Measurements from ENCODE around the gene LHFPL3. TPM values are rescaled to one million over a fixed set of nuclear protein-coding genes. Genes with fewer than 3 reads are reported as not detected.

Gene LHFPL3
- total RNA-seq, 1 donor from 2014 or later: not detected

DNA sequence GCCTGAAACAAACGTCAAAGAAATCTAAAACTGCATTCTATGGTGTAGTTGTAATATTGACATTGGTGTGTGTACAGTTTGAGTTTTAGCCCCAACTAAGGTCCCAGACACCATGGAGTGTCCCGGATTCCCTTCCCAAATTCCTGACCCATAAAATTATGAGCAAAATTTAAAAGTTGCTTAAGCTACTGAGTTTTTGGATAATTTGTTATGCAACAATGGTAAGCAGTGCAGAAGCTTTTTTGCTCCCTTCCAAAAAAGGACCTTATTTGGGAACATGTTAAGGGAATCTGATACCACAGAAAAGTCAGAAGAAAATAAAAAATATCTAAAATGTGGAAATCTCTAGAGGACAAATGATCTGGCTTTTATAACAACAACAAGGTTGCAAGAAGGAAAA is 622.4 kb downstream of the LHFPL3 start:
- Mint-ChIP-seq H3K4me3 (ENCODE audit: low read depth) (no peak overlapping the region), H3K27me3 (no peaks in the 10 kb centered on the region), H3K9me3 (ENCODE audit: low read depth) (no peaks in the 10 kb centered on the region), H3K27ac (no peak overlapping the region), H3K36me3 (ENCODE audit: insufficient read depth) (no peaks in the 10 kb centered on the region), H3K4me1 (ENCODE audit: low read depth) (peaks cover 3% of the 10 kb centered on the region)
- TF ChIP-seq, protein P1, sequence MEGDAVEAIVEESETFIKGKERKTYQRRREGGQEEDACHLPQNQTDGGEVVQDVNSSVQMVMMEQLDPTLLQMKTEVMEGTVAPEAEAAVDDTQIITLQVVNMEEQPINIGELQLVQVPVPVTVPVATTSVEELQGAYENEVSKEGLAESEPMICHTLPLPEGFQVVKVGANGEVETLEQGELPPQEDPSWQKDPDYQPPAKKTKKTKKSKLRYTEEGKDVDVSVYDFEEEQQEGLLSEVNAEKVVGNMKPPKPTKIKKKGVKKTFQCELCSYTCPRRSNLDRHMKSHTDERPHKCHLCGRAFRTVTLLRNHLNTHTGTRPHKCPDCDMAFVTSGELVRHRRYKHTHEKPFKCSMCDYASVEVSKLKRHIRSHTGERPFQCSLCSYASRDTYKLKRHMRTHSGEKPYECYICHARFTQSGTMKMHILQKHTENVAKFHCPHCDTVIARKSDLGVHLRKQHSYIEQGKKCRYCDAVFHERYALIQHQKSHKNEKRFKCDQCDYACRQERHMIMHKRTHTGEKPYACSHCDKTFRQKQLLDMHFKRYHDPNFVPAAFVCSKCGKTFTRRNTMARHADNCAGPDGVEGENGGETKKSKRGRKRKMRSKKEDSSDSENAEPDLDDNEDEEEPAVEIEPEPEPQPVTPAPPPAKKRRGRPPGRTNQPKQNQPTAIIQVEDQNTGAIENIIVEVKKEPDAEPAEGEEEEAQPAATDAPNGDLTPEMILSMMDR (IDR thresholded peaks at IDR 0.05; ENCODE audit: unreplicated experiment): no peak
- DNase-seq (ENCODE audit: low spot score, unreplicated experiment): no peak

DNA sequence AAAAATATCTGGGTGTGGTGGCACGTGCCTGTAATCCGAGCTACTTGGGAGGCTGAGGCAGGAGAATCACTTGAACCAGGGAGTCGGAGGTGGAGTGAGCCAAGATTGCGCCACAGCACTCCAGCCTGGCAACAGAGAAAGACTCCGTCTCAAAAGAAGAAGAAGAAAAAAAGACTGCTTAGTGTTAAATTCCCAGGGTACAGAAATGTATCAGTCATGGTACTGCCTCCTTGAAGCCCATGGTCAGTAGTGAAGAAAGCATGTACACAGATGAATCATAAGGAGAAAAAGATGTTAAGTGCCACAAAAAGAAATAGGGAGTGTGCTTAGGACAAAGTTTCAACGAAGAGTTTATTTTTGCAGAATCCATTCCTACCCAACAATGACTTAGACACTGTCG is 623.1 kb downstream of the LHFPL3 start:
- TF ChIP-seq, protein P1 (IDR thresholded peaks at IDR 0.05; ENCODE audit: unreplicated experiment): no peak
- Mint-ChIP-seq H3K36me3 (ENCODE audit: insufficient read depth) (no peaks in the 10 kb centered on the region), H3K27ac (no peak overlapping the region), H3K9me3 (ENCODE audit: low read depth) (no peaks in the 10 kb centered on the region), H3K4me3 (ENCODE audit: low read depth) (no peak overlapping the region), H3K27me3 (no peaks in the 10 kb centered on the region), H3K4me1 (ENCODE audit: low read depth) (peaks cover 3% of the 10 kb centered on the region)
- no peak for DNase-seq (ENCODE audit: low spot score, unreplicated experiment)

DNA sequence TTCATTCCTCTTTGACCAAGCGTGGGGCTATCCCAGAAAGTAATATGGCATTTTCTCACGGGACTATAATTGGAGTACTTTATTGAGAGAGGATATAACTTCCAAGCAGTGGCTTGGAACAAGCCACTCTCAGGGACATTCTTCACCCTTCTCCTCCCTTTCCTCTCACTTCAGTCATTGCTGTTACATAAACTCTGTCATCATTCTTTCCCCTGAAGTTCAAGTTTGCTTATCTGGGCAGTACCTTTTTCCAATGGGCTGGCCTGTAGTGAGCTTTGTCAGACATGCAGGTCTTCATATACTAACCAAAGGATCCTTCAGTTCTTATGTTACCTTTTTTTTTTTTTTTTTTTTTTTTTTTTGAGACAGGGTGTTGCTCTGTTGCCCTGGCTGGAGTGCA is 626.9 kb downstream of the LHFPL3 start:
- no peaks in the 10 kb centered on the region for H3K36me3 Mint-ChIP-seq (ENCODE audit: insufficient read depth)
- no peaks in the 10 kb centered on the region for H3K27me3 Mint-ChIP-seq
- DNase-seq (ENCODE audit: low spot score, unreplicated experiment): no peak
- H3K27ac Mint-ChIP-seq: no peak overlapping the region
- TF ChIP-seq, protein P1 (IDR thresholded peaks at IDR 0.05; ENCODE audit: unreplicated experiment): no peak
- H3K9me3 Mint-ChIP-seq (ENCODE audit: low read depth): no peaks in the 10 kb centered on the region
- H3K4me1 Mint-ChIP-seq (ENCODE audit: low read depth): peaks cover 8% of the 10 kb centered on the region
- H3K4me3 Mint-ChIP-seq (ENCODE audit: low read depth): no peak overlapping the region

Other genes starting within 250 kb of the LHFPL3 start
- gene ORC5, start 120.6 kb upstream of the LHFPL3 start, total RNA-seq: 22.7 and 26.4 TPM in 2 replicates